OCI-LY7 (cell line): ENCODE results near the gene ABCC9. TPM values are rescaled to one million over a fixed set of nuclear protein-coding genes. Genes with fewer than 3 reads are reported as not detected.

Experiments used
- BruUV-seq: library from RNA; stranded (reverse); fragments of 400-500 nt; replicated peaks from 2 replicates; lab custom pipeline; 2021; lab: Mats Ljungman, UMichigan
- CTCF ChIA-PET: fragments of 300-600 bp; sonication (Branson Sonifier 250); formaldehyde crosslinking; loops from one replicate; lab custom pipeline; 2022; ENCODE audit warnings: antibody characterized with exemption; ENCODE audit not compliant: unreplicated experiment; lab: Charles Lee
- POLR2A ChIA-PET: fragments of 300-600 bp; sonication (Branson Sonifier 250); formaldehyde crosslinking; loops from one replicate; lab custom pipeline; 2022; ENCODE audit warnings: antibody characterized with exemption; lab: Charles Lee
- DNase-seq: peaks from one replicate; pipeline ENCODE4 v3.0.0-alpha.2; 2015; ENCODE audit warnings: low spot score
- H2AFZ ChIP-seq: fragments of 200-600 bp; sonication (generic), shearing (Covaris generic); 2 replicates; pipeline ENCODE4 v1.6.1; 2014; ENCODE audit warnings: mild to moderate bottlenecking, antibody characterized with exemption, low read length, moderate library complexity
- H3K27ac ChIP-seq: fragments of 200-600 bp; sonication (generic); 2 replicates; pipeline ENCODE4 v1.5.1; 2014; ENCODE audit warnings: mixed run types, low read depth, mild to moderate bottlenecking, moderate library complexity, low read length, inconsistent platforms; ENCODE audit not compliant: poor library complexity, severe bottlenecking
- H3K36me3 ChIP-seq: fragments of 200-600 bp; sonication (generic); 2 replicates; pipeline ENCODE4 v1.6.1; 2014; ENCODE audit warnings: mild to moderate bottlenecking, antibody characterized with exemption, low read length, moderate library complexity, mixed read lengths; ENCODE audit not compliant: insufficient read depth
- H3K4me1 ChIP-seq: fragments of 200-600 bp; sonication (generic); 2 replicates; pipeline ENCODE4 v1.5.1; 2014; ENCODE audit warnings: mild to moderate bottlenecking, low read length; ENCODE audit not compliant: insufficient read depth, poor library complexity, severe bottlenecking
- H3K4me2 ChIP-seq: fragments of 200-600 bp; sonication (generic); 2 replicates; pipeline ENCODE4 v1.6.1; 2014; ENCODE audit warnings: mild to moderate bottlenecking, low read length
- H3K4me3 ChIP-seq: fragments of 200-600 bp; sonication (generic); 2 replicates; pipeline ENCODE4 v1.5.1; 2014; ENCODE audit warnings: mild to moderate bottlenecking, low read depth, low read length; ENCODE audit not compliant: poor library complexity, severe bottlenecking
- H3K79me2 ChIP-seq: fragments of 200-600 bp; sonication (generic); 2 replicates; pipeline ENCODE4 v1.6.1; 2016; ENCODE audit warnings: low read depth, mild to moderate bottlenecking, low read length, moderate library complexity, mixed read lengths; ENCODE audit not compliant: insufficient read depth
- H3K9me2 ChIP-seq: fragments of 200-600 bp; sonication (generic); 2 replicates; pipeline ENCODE4 v1.6.1; 2016; ENCODE audit warnings: mild to moderate bottlenecking, low read length, mixed read lengths; ENCODE audit not compliant: insufficient read depth
- H3K9me3 ChIP-seq: fragments of 200-600 bp; sonication (generic); 2 replicates; pipeline ENCODE4 v1.6.1; 2014; ENCODE audit warnings: mild to moderate bottlenecking, mixed run types, low read length, mixed read lengths
- H4K20me1 ChIP-seq: fragments of 200-600 bp; sonication (generic); 2 replicates; pipeline ENCODE4 v1.6.1; 2014; ENCODE audit warnings: mild to moderate bottlenecking, antibody characterized with exemption, low read length, moderate library complexity, mixed read lengths; ENCODE audit not compliant: insufficient read depth
- CTCF ChIP-seq: fragments of 200-600 bp; sonication (generic); conservative IDR thresholded peaks from 2 replicates; pipeline ENCODE4 v1.5.1; 2014; ENCODE audit warnings: mild to moderate bottlenecking, antibody characterized with exemption, low read length, moderate library complexity, mixed read lengths
- EZH2phosphoT487 ChIP-seq: fragments of 200-600 bp; sonication (generic); IDR thresholded peaks from 2 replicates; pipeline ENCODE4 v1.6.1; 2018; ENCODE audit warnings: low read depth, borderline replicate concordance, mild to moderate bottlenecking, mixed run types, antibody characterized with exemption, low read length, moderate library complexity, mixed read lengths
- intact Hi-C: fragments of 100-400 bp; cut with micrococcal nuclease; formaldehyde crosslinking; loops from one replicate; pipeline ENCODE4 v1.10.0; 2022; ENCODE audit not compliant: unreplicated experiment
- total RNA-seq, 2 experiments: library from RNA; depleted of rRNA in 1 of 2; stranded (reverse); fragments of >200 nt in 1 of 2; shearing (Covaris generic) in 1 of 2; gene quantifications; 2 replicates each; pipeline ENCODE4 v1.2.3, GENCODE V29; 2014 to 2022

ABCC9 gene
- total RNA-seq, 2 experiments from 2014 or later = not detected

GRCh38 chr12:21764950-21765349 is 176.3 kb downstream of the ABCC9 start:
- POLR2A ChIA-PET = interaction anchor here (0.6 to 0.9 kb wide), 2 partner anchors 14 to 41 kb away, joined by 3 to 4 read pairs; no protein-coding TSS in a partner anchor
- intact Hi-C loops = no loop called here
- Histone ChIP-seq H2AFZ (no peak overlapping the region), H4K20me1 (no peaks in the 10 kb centered on the region), H3K4me3 (no peak overlapping the region), H3K4me2 (no peak overlapping the region), H3K79me2 (no peaks in the 10 kb centered on the region), H3K36me3 (no peaks in the 10 kb centered on the region), H3K9me3 (no peaks in the 10 kb centered on the region), H3K9me2 (no peaks in the 10 kb centered on the region), H3K4me1 (no peaks in the 10 kb centered on the region), H3K27ac (no peak overlapping the region)
- DNase-seq = no peak
- TF ChIP-seq EZH2phosphoT487 = no peak
- TF ChIP-seq CTCF = no peak
- CTCF ChIA-PET = no interaction called here
- BruUV-seq = no TSS peak

GRCh38 chr12:21764065-21764464 is 177.2 kb downstream of the ABCC9 start:
- Histone ChIP-seq H3K4me3 (no peak overlapping the region), H2AFZ (no peak overlapping the region), H3K9me2 (no peaks in the 10 kb centered on the region), H3K79me2 (no peaks in the 10 kb centered on the region), H3K9me3 (no peaks in the 10 kb centered on the region), H3K36me3 (no peaks in the 10 kb centered on the region), H3K4me1 (no peaks in the 10 kb centered on the region), H4K20me1 (no peaks in the 10 kb centered on the region), H3K27ac (no peak overlapping the region), H3K4me2 (no peak overlapping the region)
- DNase-seq = no peak
- CTCF ChIA-PET = no interaction called here
- no TSS peak for BruUV-seq
- TF ChIP-seq CTCF = no peak
- POLR2A ChIA-PET = no interaction called here
- intact Hi-C loops = no loop called here

GRCh38 chr12:21763531-21763930 is 177.7 kb downstream of the ABCC9 start:
- ChIA-PET POLR2A (no interaction called here), CTCF (no interaction called here)
- no peaks in the 10 kb centered on the region for H3K36me3 ChIP-seq
- H3K4me3 ChIP-seq = no peak overlapping the region
- no peak overlapping the region for H2AFZ ChIP-seq
- TF ChIP-seq CTCF (no peak), EZH2phosphoT487 (no peak)
- intact Hi-C loops = no loop called here
- BruUV-seq = no TSS peak
- no peak overlapping the region for H3K27ac ChIP-seq
- no peaks in the 10 kb centered on the region for H3K9me2 ChIP-seq
- H3K9me3 ChIP-seq = no peaks in the 10 kb centered on the region
- no peaks in the 10 kb centered on the region for H3K79me2 ChIP-seq
- H3K4me1 ChIP-seq = no peaks in the 10 kb centered on the region
- H4K20me1 ChIP-seq = no peaks in the 10 kb centered on the region
- H3K4me2 ChIP-seq = no peak overlapping the region
- DNase-seq = no peak
